Fibroblast of lung (primary cell): ENCODE data around the gene SNTN.

ENCODE experiments used
- CTCF ChIP-seq, 2 donors: IDR thresholded peaks in 1 of 2; conservative IDR thresholded peaks in 1 of 2; 1 replicate in 1 of 2; 2 replicates in 1 of 2; pipeline ENCODE4 v1.5.1; 2011 to 2012; ENCODE audit warnings: low read length in 2 of 2, control low read depth in 1 of 2, inconsistent platforms in 1 of 2, low read depth in 1 of 2, mild to moderate bottlenecking in 1 of 2
- EZH2 ChIP-seq: IDR thresholded peaks from 2 replicates; pipeline ENCODE4 v1.5.1; 2012; ENCODE audit warnings: low read length, control low read depth, mild to moderate bottlenecking; ENCODE audit errors: missing control alignments

GRCh38 chr3:63674586-63674985, 22.1 kb downstream of the SNTN start:
- TF ChIP-seq CTCF (conservative IDR thresholded peaks at IDR 0.05 in 1 of 2, IDR thresholded peaks at IDR 0.05 in 1 of 2; ENCODE audit: low read depth in 1 of 2, low read length in 2 of 2) (no peak), EZH2 (no peak)
